Esophagus squamous epithelium (tissue), 5 donors: Measurements from ENCODE around the gene CLMP. TPM values are rescaled to one million over a fixed set of nuclear protein-coding genes. Genes with fewer than 3 reads are reported as not detected.

Experiments
- DNase-seq: peaks from one replicate; lab custom pipeline; 2025; lab: John Stamatoyannopoulos, UW
- H3K27ac ChIP-seq, 4 donors: fragments of 200-600 bp; sonication (generic); one replicate each; pipeline ENCODE4 v1.5.1; 2016 to 2019; ENCODE audit warnings: mild to moderate bottlenecking in 1 of 4
- H3K27me3 ChIP-seq, 4 donors: fragments of 200-600 bp; sonication (generic); 1 replicate in 3 of 4; 2 replicates in 1 of 4; pipeline versions ENCODE4 v1.5.1 to v1.6.0; 2017 to 2021; ENCODE audit warnings: antibody characterized with exemption in 1 of 4
- H3K36me3 ChIP-seq, 3 donors: fragments of 200-600 bp; sonication (generic); one replicate each; pipeline ENCODE4 v1.5.1; 2016 to 2019
- H3K4me1 ChIP-seq, 3 donors: fragments of 200-600 bp; sonication (generic); one replicate each; pipeline ENCODE4 v1.5.1; 2017 to 2019
- H3K4me3 ChIP-seq, 4 donors: fragments of 200-600 bp; sonication (generic); 1 replicate in 3 of 4; 2 replicates in 1 of 4; pipeline ENCODE4 v1.5.1; 2016 to 2019; ENCODE audit warnings: mild to moderate bottlenecking in 2 of 4, moderate library complexity in 1 of 4
- H3K9me3 ChIP-seq, 3 donors: fragments of 200-600 bp; sonication (generic); one replicate each; pipeline ENCODE4 v1.5.1; 2016 to 2019
- POLR2A ChIP-seq, 4 donors: fragments of 450-650 bp; IDR thresholded peaks; one replicate each; pipeline ENCODE4 v1.6.1; 2017; ENCODE audit warnings: antibody characterized with exemption in 4 of 4, mild to moderate bottlenecking in 4 of 4, moderate library complexity in 3 of 4
- WGBS, 2 donors: methylation state at CpG; one replicate each; pipeline ENCODE4 v1.1.5; 2018; 5-methylcytosine and 5-hydroxymethylcytosine counted together
- intact Hi-C: fragments of 100-400 bp; cut with DNase I; formaldehyde crosslinking; loops from one replicate; pipeline ENCODE4 v1.15.0; 2022
- total RNA-seq, 4 donors: library from RNA; depleted of rRNA; stranded (reverse); fragments of >200 nt; gene quantifications; one replicate each; pipeline ENCODE4 v1.1.0, GENCODE V29; 2016
- TF ChIP-seq, protein P1 (sequence below), 6 experiments: fragments of 450-650 bp in 4 of 6; fragments of 200-600 bp in 2 of 6; sonication (generic) in 2 of 6; IDR thresholded peaks; one replicate each; pipeline ENCODE4 v1.5.1; 2016 to 2019; ENCODE audit warnings: antibody characterized with exemption in 6 of 6, mild to moderate bottlenecking in 4 of 6, moderate library complexity in 4 of 6
- donor health status: DM: yes; HTN: yes; CAD: no.

The CLMP gene
- total RNA-seq, 4 donors from 2014 or later = 4.8 to 47.9 (median 15.2) TPM

- intact Hi-C loops = no loop called here
- Histone ChIP-seq H3K36me3 (no peaks in the 10 kb centered on the region), H3K4me3 (peak overlapping the region; percentile 38 to 77 (median 47)), H3K27ac (peak overlapping the region; percentile 72 to 90 (median 80)), H3K9me3 (no peaks in the 10 kb centered on the region), H3K27me3 (peaks cover 0 to 93% (median 0%) of the 10 kb centered on the region in 4 donors), H3K4me1 (peaks cover 12 to 21% (median 12%) of the 10 kb centered on the region in 3 donors)
- TF ChIP-seq, protein P1, sequence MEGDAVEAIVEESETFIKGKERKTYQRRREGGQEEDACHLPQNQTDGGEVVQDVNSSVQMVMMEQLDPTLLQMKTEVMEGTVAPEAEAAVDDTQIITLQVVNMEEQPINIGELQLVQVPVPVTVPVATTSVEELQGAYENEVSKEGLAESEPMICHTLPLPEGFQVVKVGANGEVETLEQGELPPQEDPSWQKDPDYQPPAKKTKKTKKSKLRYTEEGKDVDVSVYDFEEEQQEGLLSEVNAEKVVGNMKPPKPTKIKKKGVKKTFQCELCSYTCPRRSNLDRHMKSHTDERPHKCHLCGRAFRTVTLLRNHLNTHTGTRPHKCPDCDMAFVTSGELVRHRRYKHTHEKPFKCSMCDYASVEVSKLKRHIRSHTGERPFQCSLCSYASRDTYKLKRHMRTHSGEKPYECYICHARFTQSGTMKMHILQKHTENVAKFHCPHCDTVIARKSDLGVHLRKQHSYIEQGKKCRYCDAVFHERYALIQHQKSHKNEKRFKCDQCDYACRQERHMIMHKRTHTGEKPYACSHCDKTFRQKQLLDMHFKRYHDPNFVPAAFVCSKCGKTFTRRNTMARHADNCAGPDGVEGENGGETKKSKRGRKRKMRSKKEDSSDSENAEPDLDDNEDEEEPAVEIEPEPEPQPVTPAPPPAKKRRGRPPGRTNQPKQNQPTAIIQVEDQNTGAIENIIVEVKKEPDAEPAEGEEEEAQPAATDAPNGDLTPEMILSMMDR (IDR thresholded peaks at IDR 0.05) = no peak
- TF ChIP-seq POLR2A (IDR thresholded peaks at IDR 0.05) = no peak
- 6 to 13% methylated on average over 10 to 11 of the region's 54 CpGs for WGBS, 2 donors
- no peak for DNase-seq
Measured at GRCh38 chr11:123194337-123195187, 486 bp downstream of the CLMP start.

DNA sequence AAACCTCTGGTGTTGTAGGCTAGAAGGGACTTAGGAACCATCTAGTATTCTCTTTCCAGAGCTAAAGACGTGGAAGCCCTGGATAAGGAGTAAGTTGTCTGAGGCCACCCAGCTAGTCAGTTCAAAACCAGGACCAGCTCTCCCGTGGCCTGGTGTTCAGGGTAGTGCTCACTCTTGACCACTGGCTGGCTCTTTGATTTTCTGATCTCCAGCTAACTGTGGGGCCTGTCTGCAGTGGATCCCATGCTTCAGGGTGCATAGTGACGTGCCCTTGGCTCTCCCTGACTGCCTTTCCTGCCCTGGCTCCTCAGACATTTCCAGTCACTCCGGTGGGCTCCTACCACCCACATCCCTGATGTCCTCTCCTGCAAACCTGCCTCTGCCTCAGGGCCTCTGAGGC lies 1.3 kb downstream of the CLMP start:
- H3K36me3 ChIP-seq = no peaks in the 10 kb centered on the region
- no peak for DNase-seq
- H3K9me3 ChIP-seq = no peaks in the 10 kb centered on the region
- peaks cover 12 to 21% (median 12%) of the 10 kb centered on the region in 3 donors for H3K4me1 ChIP-seq
- TF ChIP-seq, protein P1 (IDR thresholded peaks at IDR 0.05) = no peak
- no peak for TF ChIP-seq POLR2A (IDR thresholded peaks at IDR 0.05)
- intact Hi-C loops = no loop called here
- H3K4me3 ChIP-seq = peak overlapping the region; percentile 38 to 77 (median 47)
- H3K27ac ChIP-seq = peak overlapping the region; percentile 72 to 90 (median 80)
- peaks cover 0 to 97% (median 0%) of the 10 kb centered on the region in 4 donors for H3K27me3 ChIP-seq
- 54 to 74% methylated on average over 4 of the region's 4 CpGs for WGBS, 2 donors

DNA sequence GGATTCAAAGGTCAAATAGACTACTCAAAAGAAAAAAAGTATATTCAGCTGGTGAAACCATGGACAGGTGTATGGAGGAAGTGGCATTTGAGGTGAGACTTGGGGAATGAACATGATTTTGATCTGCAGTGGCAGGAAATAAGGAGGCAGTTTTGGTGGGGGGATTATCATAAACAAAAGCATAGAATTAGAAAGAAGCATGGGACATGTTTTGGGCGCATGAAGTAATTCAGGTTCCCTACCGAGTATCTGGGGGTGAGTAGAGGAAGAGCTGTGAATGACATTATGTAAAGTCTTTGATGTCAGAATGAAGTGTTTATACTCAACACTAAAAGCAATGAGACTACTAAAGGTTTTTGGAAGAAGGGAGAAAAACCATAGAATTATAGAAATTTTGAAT lies 3.1 kb downstream of the CLMP start:
- Histone ChIP-seq H3K9me3 (no peaks in the 10 kb centered on the region), H3K4me1 (peaks cover 12 to 31% (median 12%) of the 10 kb centered on the region in 3 donors), H3K27ac (no peak overlapping the region), H3K4me3 (peak overlapping the region in 1 of 4 donors; percentile 77), H3K36me3 (no peaks in the 10 kb centered on the region), H3K27me3 (peaks cover 0 to 97% (median 0%) of the 10 kb centered on the region in 4 donors)
- TF ChIP-seq, protein P1 (IDR thresholded peaks at IDR 0.05) = no peak
- TF ChIP-seq POLR2A (IDR thresholded peaks at IDR 0.05) = no peak
- WGBS, 2 donors = 56 to 63% methylated on average over 2 of the region's 2 CpGs
- no peak for DNase-seq
- intact Hi-C loops = no loop called here

DNA sequence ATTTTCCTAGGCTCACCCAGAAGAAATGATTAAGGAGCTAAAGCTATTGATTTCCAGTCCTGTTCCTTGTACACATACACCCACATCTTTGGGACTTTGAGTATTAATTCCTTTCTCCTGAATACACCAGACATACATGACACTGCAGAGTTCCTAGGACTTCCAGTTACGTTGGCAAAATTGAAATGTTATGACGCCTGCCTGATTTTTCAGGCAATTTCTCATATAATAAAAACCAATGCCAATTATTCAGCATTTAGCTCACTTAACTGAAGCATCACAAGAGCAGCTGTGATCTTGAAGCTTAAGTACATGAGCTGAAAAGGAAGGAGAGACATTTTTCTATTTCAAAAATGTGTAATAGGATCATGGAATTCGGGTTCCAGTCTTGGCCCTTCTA lies 4.5 kb downstream of the CLMP start:
- peak overlapping the region in 1 of 4 donors; percentile 13 for H3K27ac ChIP-seq
- no peaks in the 10 kb centered on the region for H3K9me3 ChIP-seq
- TF ChIP-seq POLR2A (IDR thresholded peaks at IDR 0.05) = no peak
- TF ChIP-seq, protein P1 (IDR thresholded peaks at IDR 0.05) = no peak
- peaks cover 4 to 27% (median 5%) of the 10 kb centered on the region in 3 donors for H3K4me1 ChIP-seq
- peaks cover 0 to 93% (median 0%) of the 10 kb centered on the region in 4 donors for H3K27me3 ChIP-seq
- no peak overlapping the region for H3K4me3 ChIP-seq
- no peaks in the 10 kb centered on the region for H3K36me3 ChIP-seq
- intact Hi-C loops = no loop called here
- 57 to 75% methylated on average over 3 of the region's 3 CpGs for WGBS, 2 donors
- DNase-seq = no peak
